ENCODE results near the gene GRK1.

- TF ChIP-seq POLR2A (IDR thresholded peaks at IDR 0.05; ENCODE audit: low read length) = no peak
- TF ChIP-seq GATA1 (IDR thresholded peaks at IDR 0.05; ENCODE audit: low read depth, low read length) = no peak
Measured at GRCh38 chr13:113748101-113748861, 81.3 kb downstream of the GRK1 start.

Measured in erythroblast (primary cell).